Stimulated activated CD8-positive, alpha-beta memory T cell treated with anti-CD3 and anti-CD28 coated beads, Interleukin-15, amount 100 ng/mL, for 24 hours (primary cell): ENCODE results near the gene KLF15.

Experiments used
- DNase-seq: peaks from one replicate; pipeline ENCODE4 v3.0.0-alpha.2; 2020; ENCODE audit warnings: low read depth

Gene KLF15

GRCh38 chr3:126320517-126321293, 36.5 kb downstream of the KLF15 start:
- no peak for DNase-seq

- no peak for DNase-seq
Measured at GRCh38 chr3:126319701-126320295, 37.4 kb downstream of the KLF15 start.

- no peak for DNase-seq
Measured at GRCh38 chr3:126317029-126317996, 39.9 kb downstream of the KLF15 start.

GRCh38 chr3:126316501-126316939, 40.7 kb downstream of the KLF15 start:
- DNase-seq = no peak

- no peak for DNase-seq
Measured at GRCh38 chr3:126316031-126316461, 41.2 kb downstream of the KLF15 start.

GRCh38 chr3:126314790-126315658, 42.2 kb downstream of the KLF15 start:
- no peak for DNase-seq

GRCh38 chr3:126314305-126314789, 42.9 kb downstream of the KLF15 start:
- no peak for DNase-seq

GRCh38 chr3:126313580-126314304, 43.5 kb downstream of the KLF15 start:
- no peak for DNase-seq

GRCh38 chr3:126313166-126313565, 44.0 kb downstream of the KLF15 start:
- no peak for DNase-seq

- no peak for DNase-seq
Measured at GRCh38 chr3:126312341-126312740, 44.9 kb downstream of the KLF15 start.

GRCh38 chr3:126311338-126311978, 45.8 kb downstream of the KLF15 start:
- DNase-seq = no peak

- DNase-seq = no peak
Measured at GRCh38 chr3:126310816-126311215, 46.4 kb downstream of the KLF15 start.

GRCh38 chr3:126309861-126310655, 47.1 kb downstream of the KLF15 start:
- DNase-seq = no peak

GRCh38 chr3:126309165-126309564, 48.0 kb downstream of the KLF15 start:
- DNase-seq = no peak

- DNase-seq = no peak
Measured at GRCh38 chr3:126308394-126309125, 48.6 kb downstream of the KLF15 start.

- DNase-seq = no peak
Measured at GRCh38 chr3:126307591-126308393, 49.4 kb downstream of the KLF15 start.

GRCh38 chr3:126306888-126307482, 50.2 kb downstream of the KLF15 start:
- no peak for DNase-seq
